H9 (cell line): ENCODE results near the gene RBM19. TPM values are rescaled to one million over a fixed set of nuclear protein-coding genes. Genes with fewer than 3 reads are reported as not detected.

Experiments
- DNase-seq: peaks from one replicate; pipeline ENCODE4 v3.0.0-alpha.2; 2017
- H2AFZ ChIP-seq: one replicate; pipeline ENCODE4 v1.6.1; 2013; ENCODE audit warnings: mild to moderate bottlenecking, low read length, control low read depth, moderate library complexity
- H2AK5ac ChIP-seq: 2 replicates; pipeline ENCODE4 v1.6.1; 2013; ENCODE audit warnings: low read length, control low read depth, mixed read lengths; ENCODE audit not compliant: insufficient read length
- H2BK120ac ChIP-seq: one replicate; pipeline ENCODE4 v1.6.1; 2013; ENCODE audit warnings: low read depth, mild to moderate bottlenecking, low read length, control low read depth, inconsistent platforms; ENCODE audit not compliant: poor library complexity, severe bottlenecking
- H2BK12ac ChIP-seq: 2 replicates; pipeline ENCODE4 v1.6.1; 2013; ENCODE audit warnings: low read length, control low read depth, mixed read lengths, low read depth; ENCODE audit not compliant: insufficient read length
- H2BK15ac ChIP-seq: 2 replicates; pipeline ENCODE4 v1.6.1; 2013; ENCODE audit warnings: low read depth, low read length, control low read depth
- H2BK20ac ChIP-seq: one replicate; pipeline ENCODE4 v1.6.1; 2013; ENCODE audit warnings: low read depth, mild to moderate bottlenecking, low read length, control low read depth, inconsistent platforms; ENCODE audit not compliant: poor library complexity, severe bottlenecking
- H2BK5ac ChIP-seq: 2 replicates; pipeline ENCODE4 v1.6.1; 2013; ENCODE audit warnings: low read length, control low read depth, mixed read lengths; ENCODE audit not compliant: insufficient read length
- H3K14ac ChIP-seq: 2 replicates; pipeline ENCODE4 v1.6.1; 2013; ENCODE audit warnings: low read length, control low read depth; ENCODE audit not compliant: insufficient read depth
- H3K18ac ChIP-seq: 2 replicates; pipeline ENCODE4 v1.6.1; 2013; ENCODE audit warnings: low read depth, mild to moderate bottlenecking, mixed read lengths, low read length, control low read depth; ENCODE audit not compliant: insufficient read length
- H3K23ac ChIP-seq: 2 replicates; pipeline ENCODE4 v1.6.1; 2013; ENCODE audit warnings: low read length, control low read depth, mixed read lengths, low read depth; ENCODE audit not compliant: insufficient read length
- H3K23me2 ChIP-seq: 2 replicates; pipeline ENCODE4 v1.6.1; 2013; ENCODE audit warnings: low read depth, mild to moderate bottlenecking, mixed read lengths, low read length, control low read depth; ENCODE audit not compliant: insufficient read length, poor library complexity, severe bottlenecking
- H3K27ac ChIP-seq: 2 replicates; pipeline ENCODE4 v1.5.1; 2013; ENCODE audit warnings: low read length, control low read depth, mixed read lengths, low read depth; ENCODE audit not compliant: insufficient read length
- H3K27me3 ChIP-seq: 2 replicates; pipeline ENCODE4 v1.6.1; 2013; ENCODE audit warnings: low read length, control low read depth, inconsistent platforms; ENCODE audit not compliant: insufficient read depth
- H3K4ac ChIP-seq: 2 replicates; pipeline ENCODE4 v1.6.1; 2013; ENCODE audit warnings: low read depth, mild to moderate bottlenecking, control low read depth, inconsistent platforms, low read length, moderate library complexity
- H3K4me1 ChIP-seq: 2 replicates; pipeline ENCODE4 v1.6.1; 2013; ENCODE audit warnings: low read length, control low read depth, inconsistent platforms; ENCODE audit not compliant: insufficient read depth
- H3K4me2 ChIP-seq: 2 replicates; pipeline ENCODE4 v1.6.1; 2013; ENCODE audit warnings: low read length, control low read depth, mixed read lengths; ENCODE audit not compliant: insufficient read length, insufficient read depth
- H3K56ac ChIP-seq: 2 replicates; pipeline ENCODE4 v1.6.1; 2013; ENCODE audit warnings: low read depth, mild to moderate bottlenecking, mixed read lengths, low read length, control low read depth; ENCODE audit not compliant: insufficient read length
- H3K79me1 ChIP-seq: 2 replicates; pipeline ENCODE4 v1.6.1; 2013; ENCODE audit warnings: low read depth, mild to moderate bottlenecking, moderate library complexity, low read length, control low read depth, inconsistent platforms; ENCODE audit not compliant: insufficient read depth, poor library complexity, severe bottlenecking
- H3K79me2 ChIP-seq: 2 replicates; pipeline ENCODE4 v1.6.1; 2013; ENCODE audit warnings: low read length, control low read depth, inconsistent platforms; ENCODE audit not compliant: insufficient read depth
- H3K9ac ChIP-seq: 2 replicates; pipeline ENCODE4 v1.6.1; 2013; ENCODE audit warnings: low read length, control low read depth, mixed read lengths; ENCODE audit not compliant: insufficient read length; ENCODE audit errors: extremely low read depth
- H3K9me3 ChIP-seq: one replicate; pipeline ENCODE4 v1.6.1; 2013; ENCODE audit warnings: low read depth, low read length, inconsistent platforms; ENCODE audit not compliant: control insufficient read depth
- H3T11ph ChIP-seq: one replicate; pipeline ENCODE4 v1.6.1; 2013; ENCODE audit warnings: mild to moderate bottlenecking, low read length, control low read depth, inconsistent platforms
- H4K20me1 ChIP-seq: one replicate; pipeline ENCODE4 v1.6.1; 2013; ENCODE audit not compliant: control insufficient read depth, insufficient read length, insufficient read depth
- H4K5ac ChIP-seq: 2 replicates; pipeline ENCODE4 v1.6.1; 2013; ENCODE audit warnings: low read depth, mild to moderate bottlenecking, mixed read lengths, low read length, control low read depth; ENCODE audit not compliant: insufficient read length
- H4K8ac ChIP-seq: replicated peaks from 2 replicates; pipeline ENCODE4 v1.6.1; 2013; ENCODE audit warnings: low read length, control low read depth, mixed read lengths, low read depth; ENCODE audit not compliant: insufficient read length
- H4K91ac ChIP-seq: 2 replicates; pipeline ENCODE4 v1.6.1; 2013; ENCODE audit warnings: low read depth, mild to moderate bottlenecking, moderate library complexity, mixed read lengths, low read length, control low read depth; ENCODE audit not compliant: insufficient read length
- H3K27ac Mint-ChIP-seq, 3 experiments: 2 replicates in 2 of 3; 3 replicates in 1 of 3; pipeline ENCODE4 v1.8.0; 2020 to 2021; ENCODE audit warnings: mixed read lengths in 3 of 3, mild to moderate bottlenecking in 1 of 3, moderate library complexity in 1 of 3
- H3K27me3 Mint-ChIP-seq: 2 replicates; pipeline ENCODE4 v1.8.0; 2021; ENCODE audit warnings: low read depth, mild to moderate bottlenecking, moderate library complexity, mixed read lengths
- H3K36me3 Mint-ChIP-seq, 3 experiments: 2 replicates in 2 of 3; 3 replicates in 1 of 3; pipeline ENCODE4 v1.8.0; 2020 to 2021; ENCODE audit warnings: low read depth in 3 of 3, mixed read lengths in 3 of 3; ENCODE audit not compliant: insufficient read depth in 1 of 3
- H3K4me1 Mint-ChIP-seq, 2 experiments: 2 replicates each; pipeline ENCODE4 v1.8.0; 2020; ENCODE audit warnings: mixed read lengths in 2 of 2
- H3K4me3 Mint-ChIP-seq, 2 experiments: 2 replicates in 1 of 2; 3 replicates in 1 of 2; pipeline ENCODE4 v1.8.0; 2020 to 2021; ENCODE audit warnings: mild to moderate bottlenecking in 2 of 2, mixed read lengths in 2 of 2, moderate library complexity in 1 of 2
- H3K9me3 Mint-ChIP-seq, 2 experiments: 2 replicates in 1 of 2; 3 replicates in 1 of 2; pipeline ENCODE4 v1.8.0; 2020; ENCODE audit warnings: mild to moderate bottlenecking in 2 of 2, mixed read lengths in 2 of 2, moderate library complexity in 1 of 2
- WGBS: extraction: QIAGEN DNeasy Blood & Tissue Kit; methylation state at CpG from one replicate; pipeline ENCODE4 v1.1.7; 2013; ENCODE audit warnings: missing lambda C conversion rate, low lambda C conversion rate, mixed read lengths; ENCODE audit not compliant: insufficient read length; ENCODE audit errors: extremely low coverage; 5-methylcytosine and 5-hydroxymethylcytosine counted together
- total RNA-seq: library from RNA; stranded (reverse); gene quantifications from 2 replicates; pipeline ENCODE4 v1.2.1, GENCODE V29; 2021
- TF ChIP-seq, protein P1 (sequence below): fragments of 200-600 bp; sonication (generic); conservative IDR thresholded peaks from 3 replicates; pipeline ENCODE4 v1.8.0; 2021; ENCODE audit warnings: antibody characterized with exemption, mild to moderate bottlenecking

Gene RBM19
- total RNA-seq, 1 experiment from 2014 or later = 32.2 TPM

DNA sequence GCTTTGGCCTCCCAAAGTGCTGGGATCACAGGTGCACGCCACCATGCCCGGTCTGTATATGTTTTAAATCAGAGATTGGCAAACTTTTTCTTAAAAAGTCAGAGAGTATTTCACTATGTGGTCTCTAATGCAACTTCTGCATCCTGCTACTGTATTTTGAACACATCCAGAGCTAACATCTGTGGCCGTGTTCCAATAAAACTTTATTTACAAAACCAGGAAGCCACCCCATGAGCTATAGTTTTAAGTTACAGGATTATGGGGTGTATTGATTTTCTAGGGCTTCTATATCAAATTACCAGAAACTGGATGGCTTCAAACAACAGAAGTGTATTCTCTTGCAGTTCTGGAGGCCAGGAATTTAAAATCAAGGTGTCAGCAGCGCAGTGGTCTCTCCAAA, 5.3 kb upstream of the RBM19 start:
- no peak overlapping the region for H4K8ac ChIP-seq
- H3K27ac ChIP-seq = no peak overlapping the region
- TF ChIP-seq, protein P1, sequence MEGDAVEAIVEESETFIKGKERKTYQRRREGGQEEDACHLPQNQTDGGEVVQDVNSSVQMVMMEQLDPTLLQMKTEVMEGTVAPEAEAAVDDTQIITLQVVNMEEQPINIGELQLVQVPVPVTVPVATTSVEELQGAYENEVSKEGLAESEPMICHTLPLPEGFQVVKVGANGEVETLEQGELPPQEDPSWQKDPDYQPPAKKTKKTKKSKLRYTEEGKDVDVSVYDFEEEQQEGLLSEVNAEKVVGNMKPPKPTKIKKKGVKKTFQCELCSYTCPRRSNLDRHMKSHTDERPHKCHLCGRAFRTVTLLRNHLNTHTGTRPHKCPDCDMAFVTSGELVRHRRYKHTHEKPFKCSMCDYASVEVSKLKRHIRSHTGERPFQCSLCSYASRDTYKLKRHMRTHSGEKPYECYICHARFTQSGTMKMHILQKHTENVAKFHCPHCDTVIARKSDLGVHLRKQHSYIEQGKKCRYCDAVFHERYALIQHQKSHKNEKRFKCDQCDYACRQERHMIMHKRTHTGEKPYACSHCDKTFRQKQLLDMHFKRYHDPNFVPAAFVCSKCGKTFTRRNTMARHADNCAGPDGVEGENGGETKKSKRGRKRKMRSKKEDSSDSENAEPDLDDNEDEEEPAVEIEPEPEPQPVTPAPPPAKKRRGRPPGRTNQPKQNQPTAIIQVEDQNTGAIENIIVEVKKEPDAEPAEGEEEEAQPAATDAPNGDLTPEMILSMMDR = no peak
- H4K20me1 ChIP-seq = no peaks in the 10 kb centered on the region
- H3K23me2 ChIP-seq = no peaks in the 10 kb centered on the region
- Mint-ChIP-seq H3K27ac (no peak overlapping the region), H3K9me3 (no peaks in the 10 kb centered on the region), H3K36me3 (no peaks in the 10 kb centered on the region), H3K27me3 (peaks cover 64% of the 10 kb centered on the region), H3K4me3 (no peak overlapping the region), H3K4me1 (peaks cover 10 to 13% of the 10 kb centered on the region in 2 experiments)
- no peak overlapping the region for H2BK20ac ChIP-seq
- H3K9ac ChIP-seq = no peak overlapping the region
- H3K18ac ChIP-seq = no peak overlapping the region
- H3K23ac ChIP-seq = no peak overlapping the region
- no peak overlapping the region for H2BK5ac ChIP-seq
- no peak overlapping the region for H3K4ac ChIP-seq
- no peak overlapping the region for H2BK120ac ChIP-seq
- no peaks in the 10 kb centered on the region; the same call in 1 of the 2 replicates for H3K4me1 ChIP-seq
- H3K14ac ChIP-seq = no peak overlapping the region
- no peak overlapping the region for H3K56ac ChIP-seq
- H4K91ac ChIP-seq = no peak overlapping the region
- no peaks in the 10 kb centered on the region for H3K79me2 ChIP-seq
- no peak overlapping the region for H4K5ac ChIP-seq
- no peak overlapping the region for H2AFZ ChIP-seq
- H2BK12ac ChIP-seq = no peak overlapping the region
- H3T11ph ChIP-seq = no peak overlapping the region
- WGBS = no CpG with 5 or more reads among the region's 4 CpGs
- no peak overlapping the region for H3K4me2 ChIP-seq
- H3K27me3 ChIP-seq = no peaks in the 10 kb centered on the region
- H3K9me3 ChIP-seq = no peaks in the 10 kb centered on the region
- H2BK15ac ChIP-seq = no peak overlapping the region
- H2AK5ac ChIP-seq = no peak overlapping the region
- H3K79me1 ChIP-seq = no peaks in the 10 kb centered on the region
- DNase-seq = no peak
